ENCODE data around the gene NME3.

DNA sequence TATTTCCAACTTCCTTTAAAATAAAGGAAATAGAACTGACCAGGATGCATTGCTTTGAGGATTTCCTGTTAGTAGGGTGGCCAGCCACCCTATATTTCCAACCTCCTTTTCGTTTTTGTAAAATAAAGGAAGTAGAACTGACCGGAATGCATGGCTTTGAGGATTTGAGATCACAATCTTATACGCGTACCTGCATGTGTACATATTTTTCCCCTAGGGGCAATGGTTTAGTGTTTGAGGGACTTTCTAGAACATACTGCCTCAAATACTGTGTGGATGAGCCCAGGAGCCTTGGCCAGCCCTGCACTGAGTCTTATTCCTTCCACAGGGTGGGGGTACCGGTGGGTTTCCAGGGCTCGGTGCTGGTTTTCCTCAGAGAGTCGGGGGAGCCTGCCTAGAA is 39.7 kb downstream of the NME3 start:
- TF ChIP-seq, protein P1, sequence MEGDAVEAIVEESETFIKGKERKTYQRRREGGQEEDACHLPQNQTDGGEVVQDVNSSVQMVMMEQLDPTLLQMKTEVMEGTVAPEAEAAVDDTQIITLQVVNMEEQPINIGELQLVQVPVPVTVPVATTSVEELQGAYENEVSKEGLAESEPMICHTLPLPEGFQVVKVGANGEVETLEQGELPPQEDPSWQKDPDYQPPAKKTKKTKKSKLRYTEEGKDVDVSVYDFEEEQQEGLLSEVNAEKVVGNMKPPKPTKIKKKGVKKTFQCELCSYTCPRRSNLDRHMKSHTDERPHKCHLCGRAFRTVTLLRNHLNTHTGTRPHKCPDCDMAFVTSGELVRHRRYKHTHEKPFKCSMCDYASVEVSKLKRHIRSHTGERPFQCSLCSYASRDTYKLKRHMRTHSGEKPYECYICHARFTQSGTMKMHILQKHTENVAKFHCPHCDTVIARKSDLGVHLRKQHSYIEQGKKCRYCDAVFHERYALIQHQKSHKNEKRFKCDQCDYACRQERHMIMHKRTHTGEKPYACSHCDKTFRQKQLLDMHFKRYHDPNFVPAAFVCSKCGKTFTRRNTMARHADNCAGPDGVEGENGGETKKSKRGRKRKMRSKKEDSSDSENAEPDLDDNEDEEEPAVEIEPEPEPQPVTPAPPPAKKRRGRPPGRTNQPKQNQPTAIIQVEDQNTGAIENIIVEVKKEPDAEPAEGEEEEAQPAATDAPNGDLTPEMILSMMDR (conservative IDR thresholded peaks at IDR 0.05): no peak
- no peak for TF ChIP-seq EZH2 (IDR thresholded peaks at IDR 0.05; ENCODE audit: low read depth)
